GM12878 (cell line): ENCODE data around the gene PCID2. TPM values are rescaled to one million over a fixed set of nuclear protein-coding genes. Genes with fewer than 3 reads are reported as not detected.

Source experiments
- ATAC-seq: fragments of 200-7000 bp; cut with Tn5 transposase; 3 replicates; pipeline ENCODE4 v1.9.1; 2020; ENCODE audit warnings: mild to moderate bottlenecking, moderate library complexity
- BruUV-seq: library from RNA; stranded (reverse); fragments of 400-500 nt; replicated peaks from 2 replicates; lab custom pipeline; 2021; lab: Mats Ljungman, UMichigan
- CTCF ChIA-PET: fragments of 300-600 bp; sonication (Branson Sonifier 250); formaldehyde crosslinking; extraction: SDS; loops from one replicate; lab custom pipeline; 2021; ENCODE audit warnings: inconsistent platforms; lab: Yijun Ruan, JAX
- POLR2A ChIA-PET: fragments of 350-600 bp; formaldehyde crosslinking; extraction: SDS; loops from one replicate; lab custom pipeline; 2021; ENCODE audit warnings: inconsistent platforms; lab: Charles Lee
- RAD21 ChIA-PET: fragments of 300-600 bp; sonication (Branson Sonifier 250); formaldehyde crosslinking; loops from one replicate; lab custom pipeline; 2023; ENCODE audit warnings: antibody characterized with exemption; ENCODE audit not compliant: unreplicated experiment; lab: Charles Lee
- SMC1A ChIA-PET: fragments of 300-600 bp; sonication (Branson Sonifier 250); formaldehyde crosslinking; loops from one replicate; lab custom pipeline; 2023; ENCODE audit not compliant: unreplicated experiment, uncharacterized antibody; lab: Charles Lee
- DNase-seq: peaks from one replicate; pipeline ENCODE4 v3.0.0-alpha.2; 2011; ENCODE audit warnings: low read depth, low spot score
- FAIRE-seq: peaks from 3 replicates; lab custom pipeline; 2011; peaks lifted over from hg19 to GRCh38; lab: Jason Lieb, UNC
- H2AFZ ChIP-seq: 2 replicates; pipeline ENCODE4 v1.6.0; 2011; ENCODE audit warnings: low read depth, low read length, control low read depth; ENCODE audit not compliant: control insufficient read depth
- H3K27ac ChIP-seq: 2 replicates; pipeline ENCODE4 v1.5.1; 2011; ENCODE audit warnings: control low read depth; ENCODE audit not compliant: control insufficient read depth, insufficient read depth
- H3K27me3 ChIP-seq, 2 experiments: replicated peaks in 1 of 2; 2 replicates each; pipeline versions ENCODE4 v1.6.0 to v1.6.1; 2011; ENCODE audit warnings: low read length in 1 of 2; ENCODE audit not compliant: control insufficient read depth in 2 of 2, insufficient read depth in 2 of 2
- H3K36me3 ChIP-seq, 2 experiments: 2 replicates each; pipeline ENCODE4 v1.5.1; 2011; ENCODE audit warnings: low read length in 1 of 2; ENCODE audit not compliant: control insufficient read depth in 2 of 2, insufficient read depth in 2 of 2
- H3K4me1 ChIP-seq: 2 replicates; pipeline ENCODE4 v1.6.1; 2011; ENCODE audit warnings: mild to moderate bottlenecking, low read length, moderate library complexity, mixed read lengths; ENCODE audit not compliant: control insufficient read depth, insufficient read depth
- H3K4me2 ChIP-seq: 2 replicates; pipeline ENCODE4 v1.6.0; 2011; ENCODE audit warnings: control low read depth; ENCODE audit not compliant: control insufficient read depth, insufficient read depth
- H3K4me3 ChIP-seq: fragments of 200-600 bp; sonication (generic); 2 replicates; pipeline ENCODE4 v1.5.1; 2016
- H3K79me2 ChIP-seq: 2 replicates; pipeline ENCODE4 v1.6.0; 2011; ENCODE audit warnings: low read length; ENCODE audit not compliant: control insufficient read depth, insufficient read depth
- H3K9ac ChIP-seq: 2 replicates; pipeline ENCODE4 v1.8.0; 2011; ENCODE audit warnings: low read length, control low read depth, mixed read lengths; ENCODE audit not compliant: control insufficient read depth, insufficient read depth
- H3K9me3 ChIP-seq: replicated peaks from 3 replicates; pipeline ENCODE4 v1.5.1; 2011; ENCODE audit warnings: mild to moderate bottlenecking, low read length; ENCODE audit not compliant: control insufficient read depth, insufficient read depth
- H4K20me1 ChIP-seq: 2 replicates; pipeline ENCODE4 v1.6.0; 2011; ENCODE audit not compliant: control insufficient read depth, insufficient read depth
- CREM ChIP-seq: IDR thresholded peaks from 2 replicates; pipeline ENCODE4 v1.6.1; 2014; ENCODE audit warnings: antibody characterized with exemption, low read depth
- NFIC ChIP-seq: IDR thresholded peaks from 2 replicates; pipeline ENCODE4 v1.6.1; 2012; ENCODE audit warnings: low read depth, mild to moderate bottlenecking, inconsistent platforms, low read length, moderate library complexity
- NFXL1 ChIP-seq: fragments of 450-650 bp; IDR thresholded peaks from 2 replicates; pipeline ENCODE4 v1.6.1; 2017; ENCODE audit warnings: antibody characterized with exemption, mild to moderate bottlenecking, borderline replicate concordance
- NFYB ChIP-seq: IDR thresholded peaks from 2 replicates; pipeline ENCODE4 v1.6.1; 2011; ENCODE audit warnings: low read depth, mild to moderate bottlenecking, low read length, improper control_type of control experiment, moderate library complexity; ENCODE audit not compliant: insufficient read depth
- POLR2AphosphoS5 ChIP-seq: IDR thresholded peaks from 2 replicates; pipeline ENCODE4 v1.6.1; 2011; ENCODE audit warnings: mild to moderate bottlenecking, low read length, inconsistent platforms
- POU2F2 ChIP-seq: IDR thresholded peaks from 3 replicates; pipeline ENCODE4 v1.6.1; 2011; ENCODE audit warnings: low read depth, mild to moderate bottlenecking, low read length, borderline replicate concordance
- SMAD5 ChIP-seq: IDR thresholded peaks from 2 replicates; pipeline ENCODE4 v1.6.1; 2016; ENCODE audit warnings: antibody characterized with exemption, low read depth
- SMARCA5 ChIP-seq: fragments of 450-650 bp; IDR thresholded peaks from 2 replicates; pipeline ENCODE4 v1.6.1; 2017; ENCODE audit warnings: mild to moderate bottlenecking
- SUPT20H ChIP-seq: IDR thresholded peaks from 2 replicates; pipeline ENCODE4 v1.6.1; 2011; ENCODE audit warnings: low read depth, mild to moderate bottlenecking, low read length, moderate library complexity, borderline replicate concordance; ENCODE audit not compliant: control insufficient read depth
- TAF1 ChIP-seq: IDR thresholded peaks from 2 replicates; pipeline ENCODE4 v1.6.1; 2011; ENCODE audit warnings: mild to moderate bottlenecking, low read depth, low read length, borderline replicate concordance
- WGBS: methylation state at CpG from one replicate; pipeline ENCODE4 v1.1.6; 2016; ENCODE audit warnings: low lambda C conversion rate; ENCODE audit not compliant: insufficient replicate concordance, insufficient coverage; ENCODE audit errors: missing lambda C conversion rate; 5-methylcytosine and 5-hydroxymethylcytosine counted together
- in situ Hi-C: fragments of 300-500 bp; cut with MboI; formaldehyde crosslinking; loops from 9 replicates; pipeline ENCODE4 v1.14.3; 2018; ENCODE audit warnings: mixed read lengths
- intact Hi-C: fragments of 100-400 bp; cut with micrococcal nuclease; formaldehyde crosslinking; loops from one replicate; pipeline ENCODE4 v1.14.2; 2022; ENCODE audit not compliant: unreplicated experiment
- polyA plus RNA-seq, 11 experiments: library from polyadenylated mRNA; depleted of rRNA in 4 of 11; unstranded in 6 of 11; stranded (reverse) in 5 of 11; fragments of >200 nt; fragmentation: Nextera tagmentation in 4 of 11; fragmentation: Illumina TruSeq in 1 of 11; extraction: Ambion mirVana in 4 of 11; extraction: Trizol in 1 of 11; gene quantifications; 1 replicate in 1 of 11; 2 replicates in 10 of 11; pipeline versions ENCODE4 v1.2.1 to v1.2.3, GENCODE V29; 2011 to 2016; ENCODE audit warnings: inconsistent platforms in 2 of 11, missing spikeins in 2 of 11, low read depth in 1 of 11
- total RNA-seq, 4 experiments: library from RNA; depleted of rRNA in 3 of 4; stranded (reverse); fragments of >200 nt in 3 of 4; fragmentation: Illumina TruSeq in 1 of 4; extraction: Trizol in 1 of 4; gene quantifications; 2 replicates each; pipeline versions ENCODE4 v1.2.1 to v1.2.3, GENCODE V29; 2013 to 2021
- TF ChIP-seq, protein P1 (sequence below): IDR thresholded peaks from 2 replicates; pipeline ENCODE4 v1.6.1; 2011; ENCODE audit warnings: borderline replicate concordance, low read depth, mild to moderate bottlenecking, moderate library complexity, low read length; ENCODE audit not compliant: insufficient read depth, poor library complexity, severe bottlenecking
- TF ChIP-seq, protein P2 (sequence below): IDR thresholded peaks from 2 replicates; pipeline ENCODE4 v1.6.1; 2012; ENCODE audit warnings: low read depth, low read length, improper control_type of control experiment
- TF ChIP-seq, protein P3 (sequence below): fragments of 450-650 bp; IDR thresholded peaks from 2 replicates; pipeline ENCODE4 v1.6.1; 2018; ENCODE audit warnings: mild to moderate bottlenecking, low read depth, moderate library complexity; ENCODE audit not compliant: partially characterized antibody
- TF ChIP-seq, protein P4 (sequence below): IDR thresholded peaks from 2 replicates; pipeline ENCODE4 v1.6.1; 2012; ENCODE audit warnings: low read length, inconsistent platforms

Gene PCID2
- total and polyA plus RNA-seq, 10 of the 15 experiments (the other 5 are each of a cell fraction or from before 2014, with no cell fraction given) = 37.0 to 98.1 (median 58.3) TPM

DNA sequence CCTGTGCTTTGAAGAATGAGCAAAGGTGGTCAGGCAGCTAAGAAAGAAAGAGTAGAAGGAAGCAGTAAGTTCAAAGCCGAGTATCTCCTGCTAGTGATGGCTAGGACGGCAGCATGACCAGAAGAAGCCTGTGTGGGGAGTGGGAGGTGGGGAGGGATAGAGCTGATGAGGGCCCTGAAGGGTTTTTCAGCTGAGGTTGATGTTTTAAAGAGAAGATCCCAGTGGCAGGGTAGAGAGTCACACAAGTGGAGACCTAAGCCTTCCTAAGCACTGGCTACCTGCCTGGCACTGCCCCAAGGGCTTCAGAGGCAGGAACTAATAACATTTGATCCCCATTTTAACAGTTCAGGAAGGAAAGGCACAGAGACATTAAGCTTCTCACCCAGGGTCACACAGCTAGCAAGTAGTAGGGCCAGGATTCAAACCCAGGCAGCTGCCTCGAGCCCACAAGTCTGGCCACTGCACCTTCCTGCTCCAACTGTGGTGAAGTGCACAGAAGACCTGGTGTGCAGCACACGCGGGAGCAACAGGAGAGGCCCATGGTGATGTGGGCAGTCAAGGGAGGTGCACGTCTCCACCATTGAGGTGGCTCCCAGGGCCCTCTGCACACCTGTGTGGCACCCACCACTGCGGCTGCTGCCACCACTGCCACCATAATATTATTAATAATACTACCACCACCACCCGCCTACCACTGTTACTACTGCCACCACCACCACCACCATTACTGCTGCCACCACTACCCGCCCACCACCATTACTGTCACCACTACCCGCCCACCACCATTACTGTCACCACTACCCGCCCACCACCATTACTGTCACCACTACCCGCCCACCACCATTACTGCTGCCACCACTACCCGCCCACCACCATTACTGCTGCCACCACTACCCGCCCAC is 23.1 kb upstream of the PCID2 start (continued):
- TF ChIP-seq, protein P1, sequence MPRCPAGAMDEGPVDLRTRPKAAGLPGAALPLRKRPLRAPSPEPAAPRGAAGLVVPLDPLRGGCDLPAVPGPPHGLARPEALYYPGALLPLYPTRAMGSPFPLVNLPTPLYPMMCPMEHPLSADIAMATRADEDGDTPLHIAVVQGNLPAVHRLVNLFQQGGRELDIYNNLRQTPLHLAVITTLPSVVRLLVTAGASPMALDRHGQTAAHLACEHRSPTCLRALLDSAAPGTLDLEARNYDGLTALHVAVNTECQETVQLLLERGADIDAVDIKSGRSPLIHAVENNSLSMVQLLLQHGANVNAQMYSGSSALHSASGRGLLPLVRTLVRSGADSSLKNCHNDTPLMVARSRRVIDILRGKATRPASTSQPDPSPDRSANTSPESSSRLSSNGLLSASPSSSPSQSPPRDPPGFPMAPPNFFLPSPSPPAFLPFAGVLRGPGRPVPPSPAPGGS = no peak
- TF ChIP-seq SUPT20H (no peak), SMARCA5 (no peak)
- TF ChIP-seq, protein P2, sequence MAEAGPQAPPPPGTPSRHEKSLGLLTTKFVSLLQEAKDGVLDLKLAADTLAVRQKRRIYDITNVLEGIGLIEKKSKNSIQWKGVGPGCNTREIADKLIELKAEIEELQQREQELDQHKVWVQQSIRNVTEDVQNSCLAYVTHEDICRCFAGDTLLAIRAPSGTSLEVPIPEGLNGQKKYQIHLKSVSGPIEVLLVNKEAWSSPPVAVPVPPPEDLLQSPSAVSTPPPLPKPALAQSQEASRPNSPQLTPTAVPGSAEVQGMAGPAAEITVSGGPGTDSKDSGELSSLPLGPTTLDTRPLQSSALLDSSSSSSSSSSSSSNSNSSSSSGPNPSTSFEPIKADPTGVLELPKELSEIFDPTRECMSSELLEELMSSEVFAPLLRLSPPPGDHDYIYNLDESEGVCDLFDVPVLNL = no peak

DNA sequence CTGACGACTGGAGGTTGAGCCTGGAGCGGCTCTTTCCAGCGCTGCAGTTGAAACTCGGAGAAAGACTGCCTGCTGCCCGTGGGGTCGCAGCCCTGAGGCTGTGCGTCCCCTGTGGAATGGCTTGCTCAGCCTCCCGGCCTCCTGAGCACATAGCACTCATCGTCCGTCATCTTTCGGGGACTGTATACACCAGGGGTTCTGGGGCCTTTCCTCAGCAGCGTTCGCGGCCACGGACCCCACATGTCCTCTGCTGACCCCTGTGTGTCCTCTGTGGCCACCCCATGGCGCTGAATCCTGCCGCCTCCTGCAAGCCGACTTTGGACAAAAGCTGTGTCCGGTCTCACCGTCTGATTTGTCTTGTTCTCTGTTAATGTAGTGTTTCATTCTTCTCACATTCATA is 21.3 kb upstream of the PCID2 start:
- RAD21 ChIA-PET = no interaction called here
- H3K9ac ChIP-seq = no peak overlapping the region
- CTCF ChIA-PET = no interaction called here
- no peak overlapping the region for H2AFZ ChIP-seq
- no peak for FAIRE-seq
- intact Hi-C loops (no loop called here), in situ Hi-C loops (no loop called here)
- BruUV-seq = no TSS peak
- H3K79me2 ChIP-seq = no peaks in the 10 kb centered on the region
- H4K20me1 ChIP-seq = no peaks in the 10 kb centered on the region
- DNase-seq = no peak
- POLR2A ChIA-PET = no interaction called here
- SMC1A ChIA-PET = no interaction called here
- H3K4me3 ChIP-seq = no peak overlapping the region
- WGBS = over 99% methylated on average over 20 of the region's 20 CpGs
- ATAC-seq = no peak
- no peaks in the 10 kb centered on the region for H3K9me3 ChIP-seq
- no peaks in the 10 kb centered on the region for H3K4me1 ChIP-seq
- no peaks in the 10 kb centered on the region for H3K27me3 ChIP-seq
- peaks cover 16 to 29% of the 10 kb centered on the region in 2 experiments; a peak in 3 of 4 replicates for H3K36me3 ChIP-seq
- no peak overlapping the region for H3K4me2 ChIP-seq
- H3K27ac ChIP-seq = no peak overlapping the region
- no peak for TF ChIP-seq CREM
- TF ChIP-seq POLR2AphosphoS5 = no peak
- TF ChIP-seq, protein P3, sequence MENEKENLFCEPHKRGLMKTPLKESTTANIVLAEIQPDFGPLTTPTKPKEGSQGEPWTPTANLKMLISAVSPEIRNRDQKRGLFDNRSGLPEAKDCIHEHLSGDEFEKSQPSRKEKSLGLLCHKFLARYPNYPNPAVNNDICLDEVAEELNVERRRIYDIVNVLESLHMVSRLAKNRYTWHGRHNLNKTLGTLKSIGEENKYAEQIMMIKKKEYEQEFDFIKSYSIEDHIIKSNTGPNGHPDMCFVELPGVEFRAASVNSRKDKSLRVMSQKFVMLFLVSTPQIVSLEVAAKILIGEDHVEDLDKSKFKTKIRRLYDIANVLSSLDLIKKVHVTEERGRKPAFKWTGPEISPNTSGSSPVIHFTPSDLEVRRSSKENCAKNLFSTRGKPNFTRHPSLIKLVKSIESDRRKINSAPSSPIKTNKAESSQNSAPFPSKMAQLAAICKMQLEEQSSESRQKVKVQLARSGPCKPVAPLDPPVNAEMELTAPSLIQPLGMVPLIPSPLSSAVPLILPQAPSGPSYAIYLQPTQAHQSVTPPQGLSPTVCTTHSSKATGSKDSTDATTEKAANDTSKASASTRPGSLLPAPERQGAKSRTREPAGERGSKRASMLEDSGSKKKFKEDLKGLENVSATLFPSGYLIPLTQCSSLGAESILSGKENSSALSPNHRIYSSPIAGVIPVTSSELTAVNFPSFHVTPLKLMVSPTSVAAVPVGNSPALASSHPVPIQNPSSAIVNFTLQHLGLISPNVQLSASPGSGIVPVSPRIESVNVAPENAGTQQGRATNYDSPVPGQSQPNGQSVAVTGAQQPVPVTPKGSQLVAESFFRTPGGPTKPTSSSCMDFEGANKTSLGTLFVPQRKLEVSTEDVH = no peak
- no peak for TF ChIP-seq NFIC
- TF ChIP-seq, protein P4, sequence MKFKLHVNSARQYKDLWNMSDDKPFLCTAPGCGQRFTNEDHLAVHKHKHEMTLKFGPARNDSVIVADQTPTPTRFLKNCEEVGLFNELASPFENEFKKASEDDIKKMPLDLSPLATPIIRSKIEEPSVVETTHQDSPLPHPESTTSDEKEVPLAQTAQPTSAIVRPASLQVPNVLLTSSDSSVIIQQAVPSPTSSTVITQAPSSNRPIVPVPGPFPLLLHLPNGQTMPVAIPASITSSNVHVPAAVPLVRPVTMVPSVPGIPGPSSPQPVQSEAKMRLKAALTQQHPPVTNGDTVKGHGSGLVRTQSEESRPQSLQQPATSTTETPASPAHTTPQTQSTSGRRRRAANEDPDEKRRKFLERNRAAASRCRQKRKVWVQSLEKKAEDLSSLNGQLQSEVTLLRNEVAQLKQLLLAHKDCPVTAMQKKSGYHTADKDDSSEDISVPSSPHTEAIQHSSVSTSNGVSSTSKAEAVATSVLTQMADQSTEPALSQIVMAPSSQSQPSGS = no peak
- TF ChIP-seq POU2F2 = no peak
- TF ChIP-seq TAF1 = no peak
- TF ChIP-seq SMAD5 = no peak
- no peak for TF ChIP-seq NFXL1
- TF ChIP-seq NFYB = no peak
